Chondrocyte (in vitro differentiated cells): ENCODE data around the gene BICDL2. TPM values are rescaled to one million over a fixed set of nuclear protein-coding genes. Genes with fewer than 3 reads are reported as not detected.
"Not testable (repeated sequence)": the region's sequence is repeated elsewhere in the genome, so short reads cannot be mapped to it uniquely, and the experiment has no call there.

Experiments
- DNase-seq: peaks from one replicate; pipeline ENCODE4 v3.0.0; 2021; ENCODE audit warnings: mixed read lengths, low spot score
- H3K27ac Mint-ChIP-seq: one replicate; pipeline ENCODE4 v1.8.0; 2021; ENCODE audit warnings: mild to moderate bottlenecking, moderate library complexity, mixed read lengths; ENCODE audit not compliant: unreplicated experiment
- H3K27me3 Mint-ChIP-seq: 2 replicates; pipeline ENCODE4 v1.8.0; 2021; ENCODE audit warnings: low read depth, mixed read lengths
- H3K36me3 Mint-ChIP-seq: 2 replicates; pipeline ENCODE4 v1.8.0; 2021; ENCODE audit warnings: low read depth, mixed read lengths
- H3K4me1 Mint-ChIP-seq: 2 replicates; pipeline ENCODE4 v1.8.0; 2021; ENCODE audit warnings: low read depth, mild to moderate bottlenecking, mixed read lengths
- H3K4me3 Mint-ChIP-seq: one replicate; pipeline ENCODE4 v1.8.0; 2021; ENCODE audit warnings: mild to moderate bottlenecking, moderate library complexity, mixed read lengths; ENCODE audit not compliant: unreplicated experiment
- H3K9me3 Mint-ChIP-seq: 2 replicates; pipeline ENCODE4 v1.8.0; 2021; ENCODE audit warnings: low read depth, mixed read lengths
- CTCF ChIP-seq: fragments of 200-600 bp; sonication (generic); IDR thresholded peaks from 2 replicates; pipeline ENCODE4 v1.5.0; 2021; ENCODE audit warnings: antibody characterized with exemption, mild to moderate bottlenecking, moderate library complexity
- total RNA-seq: library from RNA; stranded (reverse); gene quantifications from 3 replicates; pipeline ENCODE4 v1.2.1, GENCODE V29; 2021

Gene BICDL2
- total RNA-seq, 1 donor from 2014 or later, result not detected

GRCh38 chr16:3059041-3059722 lies 22.4 kb upstream of the BICDL2 start:
- Mint-ChIP-seq H3K4me3 (peak overlapping the region; percentile 83), H3K4me1 (peaks cover 14% of the 10 kb centered on the region), H3K36me3 (peaks cover 3% of the 10 kb centered on the region), H3K9me3 (no peaks in the 10 kb centered on the region), H3K27ac (peak overlapping the region; percentile 66), H3K27me3 (no peaks in the 10 kb centered on the region)
- peak; percentile 90 for TF ChIP-seq CTCF
- DNase-seq, result no peak

- DNase-seq, result no peak
- H3K27ac Mint-ChIP-seq, result no peak overlapping the region
- H3K4me3 Mint-ChIP-seq, result peak overlapping the region; percentile 83
- TF ChIP-seq CTCF, result no peak
- H3K4me1 Mint-ChIP-seq, result peaks cover 14% of the 10 kb centered on the region
- H3K27me3 Mint-ChIP-seq, result no peaks in the 10 kb centered on the region
- H3K36me3 Mint-ChIP-seq, result peaks cover 9% of the 10 kb centered on the region
- no peaks in the 10 kb centered on the region for H3K9me3 Mint-ChIP-seq
Measured at GRCh38 chr16:3058139-3059030, 21.6 kb upstream of the BICDL2 start.

- no peaks in the 10 kb centered on the region for H3K9me3 Mint-ChIP-seq
- no peak overlapping the region for H3K4me3 Mint-ChIP-seq
- H3K36me3 Mint-ChIP-seq, result peaks cover 9% of the 10 kb centered on the region
- H3K27ac Mint-ChIP-seq, result no peak overlapping the region
- H3K4me1 Mint-ChIP-seq, result peaks cover 14% of the 10 kb centered on the region
- TF ChIP-seq CTCF, result no peak
- no peaks in the 10 kb centered on the region for H3K27me3 Mint-ChIP-seq
- no peak for DNase-seq
Measured at GRCh38 chr16:3057181-3058138, 20.7 kb upstream of the BICDL2 start.

GRCh38 chr16:3056336-3057180 lies 19.8 kb upstream of the BICDL2 start:
- Mint-ChIP-seq H3K9me3 (no peaks in the 10 kb centered on the region), H3K4me1 (peaks cover 14% of the 10 kb centered on the region), H3K27ac (no peak overlapping the region), H3K36me3 (peaks cover 9% of the 10 kb centered on the region), H3K27me3 (peaks cover 4% of the 10 kb centered on the region), H3K4me3 (no peak overlapping the region)
- DNase-seq, result no peak
- TF ChIP-seq CTCF, result no peak

GRCh38 chr16:3055734-3056115 lies 19.0 kb upstream of the BICDL2 start:
- H3K36me3 Mint-ChIP-seq, H3K27ac Mint-ChIP-seq, H3K9me3 Mint-ChIP-seq, H3K4me3 Mint-ChIP-seq, H3K27me3 Mint-ChIP-seq, DNase-seq: not testable (repeated sequence)
- H3K4me1 Mint-ChIP-seq, result peaks cover 14% of the 10 kb centered on the region
